ENCODE measurements around the gene CTSA.

Gene CTSA

DNA sequence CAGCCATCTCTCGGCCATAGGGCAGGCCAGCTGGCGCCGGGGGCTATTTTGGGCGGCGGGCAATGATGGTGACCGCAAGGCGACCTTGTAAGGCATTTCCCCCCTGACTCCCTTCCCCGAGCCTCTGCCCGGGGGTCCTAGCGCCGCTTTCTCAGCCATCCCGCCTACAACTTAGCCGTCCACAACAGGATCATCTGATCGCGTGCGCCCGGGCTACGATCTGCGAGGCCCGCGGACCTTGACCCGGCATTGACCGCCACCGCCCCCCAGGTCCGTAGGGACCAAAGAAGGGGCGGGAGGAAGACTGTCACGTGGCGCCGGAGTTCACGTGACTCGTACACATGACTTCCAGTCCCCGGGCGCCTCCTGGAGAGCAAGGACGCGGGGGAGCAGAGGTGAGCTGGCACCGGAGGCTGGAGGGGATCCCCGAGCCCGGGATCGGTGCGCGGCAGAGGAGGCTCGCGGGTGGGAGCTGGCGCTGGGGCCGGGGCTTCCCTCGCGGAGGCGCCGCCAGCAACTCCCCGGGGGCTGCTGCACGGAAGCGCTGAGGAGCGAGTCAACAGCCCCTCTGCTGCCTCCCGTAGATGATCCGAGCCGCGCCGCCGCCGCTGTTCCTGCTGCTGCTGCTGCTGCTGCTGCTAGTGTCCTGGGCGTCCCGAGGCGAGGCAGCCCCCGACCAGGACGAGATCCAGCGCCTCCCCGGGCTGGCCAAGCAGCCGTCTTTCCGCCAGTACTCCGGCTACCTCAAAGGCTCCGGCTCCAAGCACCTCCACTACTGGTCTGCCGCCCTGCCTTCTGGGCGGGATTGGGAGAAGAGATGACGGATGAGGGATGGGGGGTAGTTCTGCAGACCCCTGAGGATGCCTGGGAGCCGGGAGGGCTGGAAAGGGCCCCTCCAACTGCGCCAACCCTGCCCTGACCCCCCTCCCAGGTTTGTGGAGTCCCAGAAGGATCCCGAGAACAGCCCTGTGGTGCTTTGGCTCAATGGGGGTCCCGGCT is at the start of gene CTSA, which contains the start of gene NEURL2:
TSS of gene CTSA (plus strand) at position 351 of the 999 bp plus-strand sequence. CDS start at position 585, 234 bp downstream.
TSS of gene NEURL2 (minus strand) at position 224 of the 999 bp plus-strand sequence. CDS start at position 7, 217 bp downstream.
- peak; percentile 92 for DNase-seq

DNA sequence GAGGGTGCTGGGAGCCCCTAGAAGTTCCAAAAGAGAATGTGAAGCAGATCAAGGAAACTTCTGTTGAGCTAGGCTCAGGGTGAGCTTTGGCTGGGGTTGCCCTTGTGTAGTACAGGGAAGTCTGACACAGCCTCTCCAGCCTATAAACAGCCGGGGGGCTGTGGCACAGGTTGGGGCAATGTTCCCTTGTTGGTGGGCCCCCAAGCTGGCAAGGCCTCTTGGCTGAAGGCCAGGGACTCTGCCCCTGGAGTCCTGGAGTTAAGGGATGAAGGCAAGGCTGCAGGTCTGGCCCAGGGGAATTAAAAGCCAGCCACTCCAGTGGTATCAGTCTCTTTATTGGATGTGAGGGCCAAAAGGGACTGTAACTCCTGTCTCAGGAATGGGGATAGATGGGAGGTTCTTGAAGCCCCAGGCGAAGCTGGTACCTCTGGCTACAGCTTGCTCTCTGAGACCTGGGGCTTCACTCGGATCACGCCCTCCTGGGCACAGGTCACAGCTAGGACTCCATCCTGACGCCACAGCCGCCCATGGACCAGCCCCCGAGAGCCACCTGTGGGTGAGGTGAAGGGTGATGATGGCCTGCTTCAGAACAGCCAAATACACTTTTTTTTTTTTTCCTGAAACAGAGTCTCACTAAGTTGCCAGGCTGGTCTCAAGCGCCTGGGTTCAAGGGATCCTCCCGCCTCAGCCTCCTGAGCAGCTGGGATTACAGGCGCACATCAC is 49.6 kb upstream of the CTSA start:
- no peak for DNase-seq

DNA sequence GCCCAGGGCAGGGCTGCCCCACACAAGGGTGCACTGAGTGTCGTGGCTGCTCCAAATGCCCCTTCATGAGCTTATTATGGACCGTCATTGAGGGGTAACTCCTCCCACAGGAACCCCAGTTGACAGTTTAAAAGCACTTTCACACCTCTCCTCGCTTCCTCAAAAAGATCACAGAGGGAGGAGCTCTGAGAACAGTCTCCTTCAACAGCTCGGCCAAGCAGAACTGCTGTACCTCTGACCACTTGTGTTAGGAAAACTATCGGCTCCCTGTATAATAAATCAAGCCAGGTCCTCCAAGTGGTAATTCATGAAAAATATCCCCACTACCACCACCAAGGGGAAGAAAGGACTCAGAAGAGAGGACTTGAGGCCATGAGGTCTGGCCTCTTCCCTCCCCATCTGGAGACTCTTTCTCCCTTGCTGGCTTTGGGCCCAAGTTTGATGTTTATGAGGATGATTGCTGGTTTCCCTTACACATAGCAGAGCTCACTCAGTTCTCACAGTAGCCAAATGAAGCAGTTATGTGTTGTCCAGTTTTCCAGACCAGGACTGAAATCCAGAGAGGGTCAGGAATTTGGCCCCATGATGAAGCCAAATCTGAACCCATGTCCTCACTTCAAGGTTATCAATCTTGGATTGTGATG is 48.8 kb upstream of the CTSA start:
- DNase-seq = no peak

DNA sequence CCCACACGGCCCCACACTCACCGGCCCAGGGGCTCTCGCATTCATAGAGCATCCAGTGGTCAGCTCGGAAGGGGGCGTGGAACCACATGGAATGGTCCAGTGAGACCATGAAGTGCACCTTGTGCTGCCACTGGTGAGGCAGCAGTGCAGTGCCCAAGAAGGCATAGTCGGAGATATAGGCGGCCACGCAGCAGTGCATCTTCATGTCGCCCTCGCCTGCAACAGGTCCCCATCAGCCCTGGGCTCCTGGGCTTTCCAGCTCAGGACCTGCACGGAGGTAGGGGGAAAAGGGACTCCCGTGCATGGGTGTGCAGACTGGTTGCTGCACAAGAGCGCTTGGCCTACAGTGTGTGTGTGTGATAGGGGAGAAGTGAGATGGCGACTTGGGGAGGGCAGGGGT is 47.6 kb upstream of the CTSA start:
- DNase-seq = no peak

DNA sequence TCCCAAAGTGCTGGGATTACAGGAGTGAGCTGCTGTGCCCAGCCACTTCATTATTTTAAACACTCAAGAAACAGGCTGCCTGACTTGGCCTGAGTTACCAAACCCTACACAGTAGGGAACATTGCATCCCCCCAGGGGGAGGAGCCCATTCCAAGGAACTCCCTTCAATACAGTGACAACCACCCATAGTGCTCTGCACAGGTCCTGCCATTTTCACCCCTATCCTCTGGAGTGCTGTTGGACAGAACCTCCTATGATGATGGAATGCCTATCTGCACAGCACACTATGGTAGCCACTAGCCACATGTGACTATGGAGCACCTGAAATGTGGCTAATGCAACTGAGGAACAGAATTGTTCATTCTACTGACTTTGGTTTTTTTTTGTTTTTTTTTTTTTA is 45.7 kb upstream of the CTSA start:
- DNase-seq = no peak

DNA sequence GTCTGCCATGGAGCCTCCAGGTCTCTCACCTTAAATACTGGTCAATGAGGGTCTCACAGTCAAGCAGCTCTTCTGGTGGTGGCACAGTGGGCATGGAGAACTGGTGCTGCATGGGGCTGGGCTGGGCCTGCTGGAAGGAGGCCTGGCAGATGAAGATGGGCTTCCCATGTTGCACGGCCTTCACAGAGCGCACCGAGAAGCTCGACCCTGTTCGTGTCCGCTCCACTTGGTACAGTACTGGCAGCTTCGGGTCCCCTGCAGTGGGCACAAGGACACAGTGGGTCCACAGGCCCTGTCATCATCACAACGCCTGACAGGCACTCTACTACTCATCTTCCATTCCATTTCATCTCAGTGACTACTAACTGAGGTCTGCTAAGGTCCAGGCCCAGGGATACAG is 42.7 kb upstream of the CTSA start:
- no peak for DNase-seq

DNA sequence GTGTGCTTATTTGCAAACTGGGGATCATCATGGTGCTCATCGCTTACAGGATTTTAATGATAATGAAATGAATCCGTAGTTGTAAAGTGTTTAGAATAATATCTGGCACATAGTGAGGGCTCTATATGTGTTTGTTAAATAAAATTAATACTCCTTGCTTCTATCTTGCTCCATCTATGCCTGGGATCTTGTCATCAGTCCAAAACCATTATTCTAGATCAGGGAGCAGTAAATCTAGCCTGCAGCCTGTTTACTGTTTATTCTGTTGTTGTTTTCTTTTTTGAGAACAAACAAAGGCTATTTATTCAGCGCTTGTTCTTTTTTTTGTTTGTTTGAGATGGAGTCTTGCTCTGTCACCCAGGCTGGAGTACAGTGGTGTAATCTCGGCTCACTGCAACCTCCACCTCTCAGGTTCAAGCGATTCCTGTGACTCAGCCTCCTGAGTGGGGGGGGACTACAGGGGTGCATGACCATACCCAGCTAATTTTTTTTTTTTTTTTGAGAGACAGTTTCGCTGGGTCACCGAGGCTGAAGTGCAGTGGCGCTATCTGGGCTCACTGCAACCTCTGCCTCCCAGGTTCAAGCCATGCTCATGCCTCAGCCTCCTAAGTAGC is 42.1 kb upstream of the CTSA start:
- DNase-seq = no peak

DNA sequence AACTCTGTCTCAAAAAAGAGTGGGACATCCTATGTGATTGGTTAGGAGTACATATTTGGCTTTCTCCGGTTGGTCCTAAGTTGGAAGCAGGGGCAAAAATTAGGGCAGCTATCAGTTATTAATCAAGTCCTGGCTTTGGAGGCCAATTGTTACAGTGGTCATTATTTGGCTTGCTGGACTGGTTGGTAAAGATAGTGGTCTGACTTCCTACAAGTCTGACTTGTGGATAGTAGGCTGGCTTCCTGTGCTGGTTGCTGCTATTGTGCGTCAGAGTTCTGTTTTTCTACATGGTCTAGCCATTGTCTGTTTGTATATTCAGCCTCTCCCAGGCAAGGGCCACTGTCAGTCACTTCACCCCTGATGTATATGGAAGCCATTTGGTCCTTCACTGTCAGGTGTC is 40.9 kb upstream of the CTSA start:
- DNase-seq = no peak

DNA sequence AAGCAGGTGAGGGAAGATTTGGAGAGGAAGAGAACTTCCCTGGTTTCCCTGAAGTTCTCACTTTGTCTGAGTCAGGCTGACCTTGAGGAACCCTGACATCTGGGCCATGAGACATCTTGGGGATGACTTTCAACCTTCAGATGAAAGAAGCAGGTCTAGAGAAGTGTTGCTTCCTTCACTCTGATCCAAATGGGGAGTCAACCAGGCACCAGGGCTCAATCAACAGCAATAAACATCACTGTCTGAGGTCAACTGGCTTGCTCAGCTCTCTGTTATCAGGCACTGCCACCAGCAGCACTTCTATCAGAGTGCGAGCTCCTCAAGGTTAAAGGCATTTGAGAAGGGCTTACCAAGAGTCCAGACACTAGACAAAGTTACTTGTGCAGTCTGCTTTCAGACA is 40.2 kb upstream of the CTSA start:
- DNase-seq = no peak

DNA sequence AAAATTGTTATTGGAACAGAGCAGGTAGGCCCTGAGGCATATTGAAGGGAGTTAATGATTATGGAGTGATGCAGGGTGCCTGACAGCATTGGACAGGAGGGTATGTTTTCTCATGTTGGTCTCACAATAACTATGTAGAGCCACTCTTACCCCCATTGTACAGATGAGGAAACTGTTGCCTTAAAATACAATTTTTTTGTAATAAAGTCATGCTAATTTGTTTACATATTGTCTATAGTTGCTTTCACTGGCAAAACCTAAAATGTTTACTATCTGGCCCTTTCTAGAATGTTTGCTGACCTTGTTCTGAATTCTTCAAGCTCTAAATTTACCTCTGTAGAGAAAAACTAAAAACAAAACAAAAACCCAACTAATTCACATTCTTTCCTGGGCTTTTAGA is 39.6 kb upstream of the CTSA start:
- no peak for DNase-seq

DNA sequence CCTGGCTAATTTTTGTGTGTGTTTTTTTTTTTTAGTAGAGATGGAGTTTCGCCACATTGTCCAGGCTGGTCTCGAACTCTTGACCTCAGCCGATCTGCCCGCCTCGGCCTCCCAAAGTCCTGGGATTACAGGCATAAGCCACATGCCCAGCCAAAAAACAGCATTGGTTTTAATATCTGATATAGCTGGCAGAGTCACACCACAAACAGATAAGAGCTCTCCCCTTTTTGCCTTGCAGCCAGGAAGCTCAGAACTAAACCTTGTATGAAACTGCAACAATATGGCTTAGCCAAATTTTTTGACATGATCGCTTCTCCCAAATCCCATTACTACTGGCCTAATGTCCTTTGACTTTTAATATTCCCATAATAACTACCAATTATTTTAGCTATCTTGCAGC is 38.8 kb upstream of the CTSA start:
- no peak for DNase-seq

DNA sequence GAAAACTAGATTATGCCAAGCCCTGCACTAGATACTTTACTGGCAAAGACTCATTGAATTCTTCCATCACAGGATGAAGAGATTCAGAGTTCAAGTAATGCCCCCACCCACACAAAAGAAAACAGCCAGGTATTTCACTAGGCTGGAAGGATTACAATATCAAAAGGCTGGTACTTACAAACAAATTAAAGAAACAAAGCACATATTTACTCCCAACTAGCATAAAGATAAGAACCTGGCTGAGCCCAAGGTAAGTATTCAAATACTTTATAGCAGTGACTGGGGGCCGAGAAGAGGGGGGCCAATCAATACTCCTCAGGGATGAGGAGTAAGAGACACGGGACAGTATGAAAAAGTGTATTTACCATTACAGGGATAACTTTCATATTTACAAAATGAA is 37.7 kb upstream of the CTSA start:
- no peak for DNase-seq

DNA sequence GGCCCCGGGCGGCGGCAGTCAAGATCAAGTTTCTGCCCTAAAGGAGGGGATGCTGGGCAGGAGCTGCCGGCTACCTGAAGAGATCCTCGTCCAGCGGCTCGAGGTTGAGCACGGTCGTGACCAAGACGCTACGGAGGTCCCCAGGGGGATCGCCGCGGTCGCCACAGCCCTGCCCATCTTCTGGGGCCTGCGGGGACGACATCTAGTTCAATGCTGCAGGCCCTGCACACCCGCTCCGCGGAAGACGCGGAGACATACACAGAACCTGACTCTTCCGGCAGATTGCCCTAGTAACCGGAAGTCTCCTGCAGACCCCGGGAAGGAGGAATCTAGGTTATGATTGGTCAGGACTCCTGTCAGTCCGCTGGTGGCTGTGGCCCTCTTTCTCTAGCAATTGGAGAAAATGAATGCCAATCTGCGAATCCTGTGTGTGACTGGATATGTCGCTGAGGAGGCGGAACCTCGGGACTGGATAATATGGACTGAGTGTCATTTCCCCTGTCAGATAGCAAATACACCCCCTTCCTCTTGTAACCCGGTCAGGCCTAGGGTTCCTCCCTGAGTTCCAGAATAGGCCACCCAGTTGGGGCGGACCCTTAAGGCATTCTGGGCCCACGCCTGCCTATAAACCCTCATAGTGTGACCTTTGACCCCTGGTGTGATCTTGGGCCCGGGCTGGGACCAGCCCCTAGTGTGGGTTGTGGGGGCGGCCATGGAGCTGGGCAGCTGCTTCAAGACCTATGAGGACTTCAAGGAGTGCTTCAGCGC is 33.8 kb upstream of the CTSA start, which contains the start of the genes ACOT8 and ZSWIM3:
TSS of gene ACOT8 (minus strand) at position 279 of the 768 bp plus-strand sequence. CDS start at position 202, 77 bp downstream.
TSS of gene ZSWIM3 (plus strand) at position 501 of the 768 bp plus-strand sequence. CDS start at position 713, 212 bp downstream.
- peak; percentile 100 for DNase-seq

DNA sequence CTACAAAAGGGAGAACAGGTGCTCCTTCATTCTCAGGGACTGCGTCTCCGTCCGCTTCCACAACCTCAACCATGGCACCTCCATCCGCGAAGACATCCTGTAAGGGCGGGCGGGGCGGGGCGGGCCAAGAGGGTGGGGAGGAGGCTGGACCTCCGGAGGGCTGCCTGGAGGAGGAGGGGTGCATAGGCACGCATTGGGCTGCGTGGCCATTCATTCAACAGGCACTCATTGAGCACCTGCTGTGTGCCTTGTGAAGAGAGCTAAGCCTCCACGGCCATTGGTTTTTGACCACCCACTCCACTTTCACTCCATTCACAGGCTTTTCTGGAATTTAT is 33.3 kb upstream of the CTSA start:
- no peak for DNase-seq

DNA sequence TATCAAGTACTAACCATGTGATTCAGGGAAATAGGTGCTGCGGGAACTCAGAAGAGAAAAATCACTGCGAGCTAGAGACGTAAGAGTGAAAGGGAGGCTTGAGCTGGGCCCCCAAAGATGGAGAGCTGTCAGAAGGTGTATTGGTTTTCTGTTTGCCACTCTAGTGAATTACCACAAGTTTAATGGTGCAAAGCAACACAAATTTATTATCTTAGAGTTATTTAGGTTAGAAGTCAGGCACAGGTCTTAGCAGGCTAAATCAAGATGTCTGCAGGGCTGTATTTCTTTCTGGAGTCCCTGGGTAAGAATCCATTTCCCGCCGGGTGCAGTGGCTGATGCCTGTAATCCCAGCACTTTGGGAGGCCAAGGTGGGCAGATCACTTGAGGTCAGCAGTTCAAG is 31.2 kb upstream of the CTSA start:
- no peak for DNase-seq

DNA sequence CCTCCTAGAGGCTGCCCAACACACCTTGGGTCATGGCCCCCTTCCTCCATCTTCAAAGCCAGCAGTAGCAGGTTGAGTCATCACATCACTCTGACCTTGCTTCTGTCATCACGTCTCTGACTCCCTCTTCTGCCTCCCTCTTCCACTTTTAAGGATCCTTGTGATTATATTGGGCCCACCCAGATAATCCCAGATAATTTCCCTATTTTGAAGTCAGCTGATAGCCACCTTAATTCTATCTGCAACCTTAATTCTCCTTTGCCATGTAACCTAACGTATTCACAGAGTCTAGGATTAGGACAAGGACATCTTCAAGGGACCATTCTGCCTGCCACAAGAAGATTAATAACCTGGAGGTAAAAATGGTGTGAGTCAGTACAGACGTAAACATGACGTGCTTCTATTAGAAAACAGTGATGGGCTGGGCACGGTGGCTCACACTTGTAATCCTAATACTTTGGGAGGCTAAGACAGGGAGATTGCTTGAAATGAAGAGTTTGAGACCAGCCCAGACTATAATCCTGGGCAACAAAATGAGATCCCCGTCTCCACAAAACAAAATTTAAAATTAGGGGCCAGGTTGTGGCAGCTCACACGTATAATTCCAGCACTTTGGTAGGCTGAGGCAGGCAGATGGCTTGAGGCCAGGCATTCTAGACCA is 30.4 kb upstream of the CTSA start:
- DNase-seq = no peak

DNA sequence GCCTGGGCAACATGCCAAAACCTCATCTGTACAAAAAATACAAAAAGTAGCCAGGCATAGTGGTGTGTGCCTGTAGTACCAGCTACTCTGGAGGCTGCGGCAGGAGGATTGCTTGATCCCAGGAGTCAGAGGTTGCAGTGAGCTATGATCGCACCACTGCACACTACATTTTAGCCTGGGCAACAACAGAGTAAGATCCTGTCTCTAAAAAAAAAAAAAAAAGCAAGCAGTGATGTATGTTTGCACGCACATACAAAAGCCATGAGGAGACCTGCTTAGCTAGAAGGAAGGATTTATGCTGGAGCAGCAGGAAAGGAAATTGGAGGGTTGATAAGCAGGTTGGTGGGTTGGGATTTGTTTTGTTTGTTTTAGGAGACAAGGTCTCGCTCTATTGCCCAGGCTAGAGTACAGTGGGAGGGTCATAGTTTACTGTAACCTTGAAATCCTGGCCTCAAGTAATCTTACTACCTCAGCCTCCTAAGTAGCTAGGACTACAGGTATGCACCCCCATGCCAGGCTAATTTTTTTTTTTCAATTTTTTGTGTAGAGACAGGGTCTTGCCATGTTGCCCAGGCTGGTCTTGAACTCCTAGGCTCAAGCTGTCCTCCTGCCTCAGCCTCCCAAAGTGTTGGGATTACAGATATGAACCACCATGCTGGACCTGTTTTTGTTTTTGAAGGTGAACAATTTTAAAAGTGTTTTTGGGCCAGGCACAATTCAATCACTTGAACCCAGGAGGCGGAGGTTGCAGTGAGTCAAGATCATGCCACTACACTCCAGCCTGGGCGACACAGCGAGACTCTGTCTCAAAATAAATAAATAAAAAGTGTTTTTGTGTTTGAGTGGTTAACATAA is 29.7 kb upstream of the CTSA start:
- DNase-seq = no peak

DNA sequence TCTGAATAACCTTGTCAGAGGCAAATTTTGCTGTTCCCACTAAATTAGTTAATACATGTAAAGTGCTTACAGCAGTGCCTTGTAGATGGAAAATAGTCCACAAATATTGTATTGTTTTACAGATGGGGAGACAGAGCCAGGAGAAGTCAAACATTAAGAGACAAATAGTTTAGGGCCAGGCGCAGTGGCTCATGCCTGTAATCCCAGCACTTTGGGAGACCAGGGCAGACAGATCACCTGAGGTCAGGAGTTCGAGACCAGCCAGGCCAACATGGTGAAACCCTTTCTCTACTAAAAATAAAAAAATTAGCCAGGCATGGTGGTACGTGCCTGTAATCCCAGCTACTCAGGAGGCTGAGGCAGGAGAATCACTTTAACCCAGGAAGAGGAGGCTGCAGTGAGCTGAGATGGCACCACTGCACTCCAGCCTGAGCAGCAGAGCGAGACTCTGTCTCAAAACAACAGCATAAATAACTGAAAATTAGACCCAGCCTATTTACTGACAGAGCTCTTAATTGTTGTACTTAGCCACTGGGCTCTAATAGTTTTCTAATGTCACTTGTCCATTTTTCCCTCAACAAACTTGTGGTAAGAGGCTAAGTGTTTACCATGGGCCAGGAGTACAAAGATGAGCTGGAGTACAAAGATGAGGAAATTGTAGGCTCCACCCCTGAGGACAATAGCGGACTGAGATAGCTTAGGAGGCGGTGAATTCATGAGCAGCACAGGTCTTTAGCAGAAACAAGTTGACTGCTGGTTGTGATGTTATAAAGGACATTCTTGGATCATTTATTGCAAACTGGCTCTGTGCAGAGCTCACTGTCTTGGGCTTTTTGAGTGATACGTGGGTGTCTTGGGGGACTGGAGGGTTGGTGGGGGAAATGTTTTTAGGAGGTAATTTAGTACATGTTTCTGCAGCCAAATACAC is 27.3 kb upstream of the CTSA start:
- no peak for DNase-seq

DNA sequence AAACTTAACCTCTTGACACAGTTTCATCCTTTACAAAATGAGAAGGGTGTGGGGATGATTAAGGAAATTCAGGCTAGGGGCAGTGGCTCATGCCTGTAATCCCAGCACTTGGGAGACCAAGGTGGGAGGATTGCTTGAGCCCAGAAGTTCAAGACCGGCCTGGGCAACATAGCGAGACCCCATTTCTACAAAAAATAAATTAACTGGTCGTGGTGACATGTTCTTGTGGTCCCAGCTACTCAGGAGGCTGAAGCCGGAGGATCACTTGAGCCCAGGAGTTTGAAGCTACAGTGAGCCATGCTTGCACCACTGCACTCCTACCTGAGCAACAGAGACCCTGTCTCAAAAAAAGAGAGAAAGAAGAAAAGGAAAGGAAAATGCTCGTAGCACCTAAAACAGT is 24.7 kb upstream of the CTSA start:
- DNase-seq = no peak

All from fibroblast of upper back skin (primary cell).